HL-60 (cell line): ENCODE data around the gene EPB41.

ENCODE experiments used
- DNase-seq, 2 experiments: peaks; one replicate each; pipeline ENCODE4 v3.0.0-alpha.2; 2010 to 2020; ENCODE audit warnings: low read depth in 1 of 2, low spot score in 1 of 2
- H3K27ac ChIP-seq: fragments of 250-450 bp; sonication (Bioruptor Pico); replicated peaks from 2 replicates; pipeline ENCODE4 v1.5.1; 2020; ENCODE audit warnings: mild to moderate bottlenecking, moderate library complexity
- H3K27me3 ChIP-seq: fragments of 250-450 bp; sonication (Bioruptor Pico); 2 replicates; pipeline ENCODE4 v1.5.1; 2021; ENCODE audit warnings: mild to moderate bottlenecking, moderate library complexity; ENCODE audit not compliant: insufficient read depth, poor library complexity, severe bottlenecking
- H3K4me3 ChIP-seq: replicated peaks from 2 replicates; pipeline ENCODE4 v1.5.1; 2011; ENCODE audit warnings: mild to moderate bottlenecking, control low read depth, low read length; ENCODE audit not compliant: insufficient read depth
- CTCF ChIP-seq: IDR thresholded peaks from one replicate; pipeline ENCODE4 v1.5.1; 2011; ENCODE audit warnings: low read length, control low read depth, inconsistent platforms; ENCODE audit not compliant: insufficient read depth
- GABPA ChIP-seq: IDR thresholded peaks from 2 replicates; pipeline ENCODE4 v1.6.1; 2012; ENCODE audit warnings: low read depth
- POLR2AphosphoS5 ChIP-seq: IDR thresholded peaks from 2 replicates; pipeline ENCODE4 v1.6.1; 2012; ENCODE audit warnings: low read depth
- SPI1 ChIP-seq: IDR thresholded peaks from 2 replicates; pipeline ENCODE4 v1.6.1; 2012; ENCODE audit warnings: low read depth, mild to moderate bottlenecking, borderline replicate concordance
- TF ChIP-seq, protein P1 (sequence below): IDR thresholded peaks from 2 replicates; pipeline ENCODE4 v1.6.1; 2012; ENCODE audit warnings: low read depth; ENCODE audit not compliant: insufficient replicate concordance

EPB41 gene

GRCh38 chr1:29017235-29017634 is 102.9 kb downstream of the EPB41 start:
- Histone ChIP-seq H3K4me3 (no peak overlapping the region), H3K27ac (no peak overlapping the region), H3K27me3 (no peaks in the 10 kb centered on the region)
- TF ChIP-seq SPI1 (no peak), CTCF (no peak), GABPA (no peak), POLR2AphosphoS5 (no peak)
- TF ChIP-seq, protein P1, sequence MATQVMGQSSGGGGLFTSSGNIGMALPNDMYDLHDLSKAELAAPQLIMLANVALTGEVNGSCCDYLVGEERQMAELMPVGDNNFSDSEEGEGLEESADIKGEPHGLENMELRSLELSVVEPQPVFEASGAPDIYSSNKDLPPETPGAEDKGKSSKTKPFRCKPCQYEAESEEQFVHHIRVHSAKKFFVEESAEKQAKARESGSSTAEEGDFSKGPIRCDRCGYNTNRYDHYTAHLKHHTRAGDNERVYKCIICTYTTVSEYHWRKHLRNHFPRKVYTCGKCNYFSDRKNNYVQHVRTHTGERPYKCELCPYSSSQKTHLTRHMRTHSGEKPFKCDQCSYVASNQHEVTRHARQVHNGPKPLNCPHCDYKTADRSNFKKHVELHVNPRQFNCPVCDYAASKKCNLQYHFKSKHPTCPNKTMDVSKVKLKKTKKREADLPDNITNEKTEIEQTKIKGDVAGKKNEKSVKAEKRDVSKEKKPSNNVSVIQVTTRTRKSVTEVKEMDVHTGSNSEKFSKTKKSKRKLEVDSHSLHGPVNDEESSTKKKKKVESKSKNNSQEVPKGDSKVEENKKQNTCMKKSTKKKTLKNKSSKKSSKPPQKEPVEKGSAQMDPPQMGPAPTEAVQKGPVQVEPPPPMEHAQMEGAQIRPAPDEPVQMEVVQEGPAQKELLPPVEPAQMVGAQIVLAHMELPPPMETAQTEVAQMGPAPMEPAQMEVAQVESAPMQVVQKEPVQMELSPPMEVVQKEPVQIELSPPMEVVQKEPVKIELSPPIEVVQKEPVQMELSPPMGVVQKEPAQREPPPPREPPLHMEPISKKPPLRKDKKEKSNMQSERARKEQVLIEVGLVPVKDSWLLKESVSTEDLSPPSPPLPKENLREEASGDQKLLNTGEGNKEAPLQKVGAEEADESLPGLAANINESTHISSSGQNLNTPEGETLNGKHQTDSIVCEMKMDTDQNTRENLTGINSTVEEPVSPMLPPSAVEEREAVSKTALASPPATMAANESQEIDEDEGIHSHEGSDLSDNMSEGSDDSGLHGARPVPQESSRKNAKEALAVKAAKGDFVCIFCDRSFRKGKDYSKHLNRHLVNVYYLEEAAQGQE = no peak
- DNase-seq = no peak

- H3K27ac ChIP-seq = no peak overlapping the region
- H3K27me3 ChIP-seq = no peaks in the 10 kb centered on the region
- no peak for DNase-seq
- TF ChIP-seq CTCF (no peak), GABPA (no peak), POLR2AphosphoS5 (no peak), SPI1 (no peak)
- TF ChIP-seq, protein P1 = no peak
- H3K4me3 ChIP-seq = no peak overlapping the region
Measured at GRCh38 chr1:29017975-29018712, 103.8 kb downstream of the EPB41 start.

GRCh38 chr1:29022620-29023019 is 108.3 kb downstream of the EPB41 start:
- no peak overlapping the region for H3K4me3 ChIP-seq

More at GRCh38 chr1:29022620-29023019, 108.3 kb downstream of the EPB41 start:
- TF ChIP-seq GABPA = no peak
- TF ChIP-seq, protein P1 = no peak
- TF ChIP-seq CTCF = no peak
- TF ChIP-seq POLR2AphosphoS5 = no peak
- TF ChIP-seq SPI1 = no peak
- Histone ChIP-seq H3K27me3 (no peaks in the 10 kb centered on the region), H3K27ac (no peak overlapping the region)
- no peak for DNase-seq
